HG03060 (cell line): Measurements from ENCODE around the gene BCCIP.

Experiments used
- ATAC-seq: cut with Tn5 transposase; IDR thresholded peaks from one replicate; pipeline ENCODE4 v1.9.1; 2021; ENCODE audit warnings: low read depth, moderate number of reproducible peaks; ENCODE audit not compliant: unreplicated experiment

BCCIP gene

DNA sequence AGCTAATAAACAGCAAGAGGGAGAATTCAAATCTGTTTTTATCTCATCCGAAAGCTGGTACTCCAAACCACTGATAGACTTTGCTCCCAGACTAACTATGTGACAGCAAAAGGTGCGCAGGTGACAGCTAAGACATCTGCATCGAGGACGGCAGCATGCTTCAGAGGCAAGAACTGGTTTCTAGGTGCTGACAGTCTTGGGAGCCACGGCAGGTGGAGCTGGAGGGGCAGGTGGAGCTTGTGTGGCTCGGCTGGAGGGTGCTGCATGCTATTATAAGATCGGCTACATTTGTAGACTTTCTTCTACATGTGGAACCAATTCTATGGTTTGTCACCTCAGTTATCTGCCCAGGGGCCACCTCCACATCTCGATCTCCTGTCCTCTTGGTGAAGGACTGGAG, 25.9 kb upstream of the BCCIP start:
- ATAC-seq: no peak

DNA sequence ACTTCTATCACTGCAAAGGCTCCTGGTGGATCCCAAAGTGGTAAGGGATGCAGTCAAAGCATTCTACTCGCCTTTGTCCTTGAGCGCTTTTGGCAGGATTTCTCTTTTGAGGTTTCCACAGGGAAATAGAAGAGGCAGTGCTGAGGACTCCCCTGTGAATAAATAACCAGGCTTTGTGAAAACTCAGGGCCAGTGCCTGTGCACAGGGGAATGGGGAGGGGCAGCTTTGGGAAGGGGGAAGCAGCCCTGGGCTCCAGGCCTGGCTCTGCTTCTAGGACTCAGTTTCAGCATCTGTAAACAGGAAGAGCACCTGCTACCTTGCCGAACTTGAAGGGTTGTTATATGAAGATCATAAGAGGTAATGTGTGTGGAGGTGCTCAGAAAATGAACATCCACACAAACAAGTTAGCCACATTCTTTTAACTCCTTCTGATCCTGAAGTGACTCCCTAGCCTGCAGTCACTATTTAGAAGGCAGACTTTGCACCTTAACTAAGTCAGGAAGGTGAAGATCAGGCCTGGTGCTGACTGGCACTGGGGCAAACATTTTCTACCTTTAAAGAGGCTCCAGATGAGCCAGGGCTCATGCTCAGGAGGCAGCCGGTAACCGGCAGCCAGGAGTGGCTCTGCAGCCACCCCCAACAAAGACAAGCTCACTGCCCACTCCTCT, 25.2 kb upstream of the BCCIP start:
- no peak for ATAC-seq

DNA sequence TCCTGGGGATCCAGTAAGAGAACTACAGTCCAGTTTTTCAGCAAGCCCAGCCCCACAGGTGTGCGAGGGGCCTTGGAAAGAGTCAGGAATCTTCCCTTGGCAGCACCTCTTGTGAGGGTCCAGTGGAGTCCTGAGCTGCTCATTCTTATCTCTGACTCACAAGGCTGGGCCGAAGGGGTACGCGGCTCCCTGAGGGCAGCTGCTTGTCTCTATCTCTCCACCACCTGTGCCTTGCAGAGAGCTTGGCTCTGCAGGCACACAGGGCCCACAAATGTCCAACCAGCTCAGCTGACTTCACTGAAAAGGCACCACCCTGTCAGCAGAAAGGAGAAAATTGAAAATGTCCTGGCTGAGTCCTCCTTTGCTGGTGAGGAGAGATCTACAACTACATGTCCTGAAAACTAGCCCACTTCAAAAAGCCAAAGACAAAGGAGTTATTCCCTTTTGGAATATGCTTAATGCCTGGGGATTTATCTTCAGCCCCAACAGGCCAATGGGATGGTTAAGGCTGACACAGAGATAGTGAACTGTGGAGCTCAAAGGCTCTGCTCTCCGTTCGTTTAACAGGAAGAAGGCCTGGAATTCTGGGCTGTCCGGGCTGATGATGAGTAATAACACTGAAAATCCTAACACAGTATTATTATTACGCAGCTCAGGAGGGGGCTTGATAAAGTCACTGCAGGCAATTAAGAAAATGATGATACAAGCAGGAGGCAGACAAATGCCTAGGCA, 23.7 kb upstream of the BCCIP start:
- ATAC-seq: no peak

DNA sequence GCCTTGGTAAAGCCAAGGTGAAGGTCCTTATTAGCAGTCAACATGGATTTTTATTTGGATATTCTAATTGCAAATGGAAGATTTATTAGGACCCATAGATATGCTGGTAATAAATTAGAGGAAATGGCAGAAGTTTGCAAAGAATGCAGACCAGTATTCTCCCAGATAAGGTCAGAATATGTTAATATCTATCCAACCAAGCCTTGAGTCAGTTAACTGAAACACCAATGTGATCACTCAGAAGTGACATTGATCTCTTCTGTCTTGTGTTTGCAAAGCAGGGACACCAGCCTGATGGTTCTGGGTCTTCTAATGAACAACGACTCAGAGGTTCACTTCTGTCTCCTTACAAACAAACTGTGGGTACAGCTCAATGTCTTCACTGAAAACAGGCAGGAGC, 21.8 kb upstream of the BCCIP start:
- no peak for ATAC-seq

DNA sequence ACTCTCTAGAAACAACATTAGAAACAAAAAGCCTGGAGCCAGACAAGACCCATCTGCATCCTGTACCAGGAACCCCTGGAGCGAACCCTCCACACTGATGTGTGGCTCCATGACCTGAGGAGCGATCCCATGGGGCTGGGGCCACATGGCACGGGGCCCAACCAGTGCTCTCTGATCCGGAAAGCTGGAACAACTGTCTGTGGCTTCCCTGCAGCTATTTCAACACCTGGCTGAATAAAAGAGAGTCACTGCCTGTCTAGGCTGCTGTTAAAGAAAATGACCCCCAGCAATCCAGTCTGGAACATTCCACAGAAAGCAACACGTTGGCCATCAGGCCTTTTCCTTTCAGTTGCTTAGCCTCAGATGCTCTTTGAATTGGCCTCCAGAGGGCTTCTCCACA, 21.2 kb upstream of the BCCIP start:
- ATAC-seq: no peak

DNA sequence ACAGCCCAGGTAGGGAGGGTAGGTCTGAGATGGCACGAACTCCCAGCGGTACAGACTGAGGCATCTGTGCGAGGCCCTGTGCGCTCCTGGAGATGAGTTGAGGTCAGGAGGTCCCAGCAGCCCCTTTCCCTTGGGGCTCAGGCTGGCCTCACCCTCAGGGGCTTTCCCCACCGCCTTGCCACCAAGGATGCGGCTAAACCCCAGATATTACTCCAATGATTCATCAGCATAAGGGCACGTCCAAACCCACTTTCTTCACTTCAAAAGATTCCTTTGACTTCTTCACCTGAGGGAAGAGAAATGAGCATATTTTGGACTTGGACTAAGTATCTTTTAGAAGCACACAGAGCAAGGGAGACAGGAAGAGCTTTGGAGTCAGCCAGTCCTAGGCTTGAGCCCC, 20.6 kb upstream of the BCCIP start:
- no peak for ATAC-seq

DNA sequence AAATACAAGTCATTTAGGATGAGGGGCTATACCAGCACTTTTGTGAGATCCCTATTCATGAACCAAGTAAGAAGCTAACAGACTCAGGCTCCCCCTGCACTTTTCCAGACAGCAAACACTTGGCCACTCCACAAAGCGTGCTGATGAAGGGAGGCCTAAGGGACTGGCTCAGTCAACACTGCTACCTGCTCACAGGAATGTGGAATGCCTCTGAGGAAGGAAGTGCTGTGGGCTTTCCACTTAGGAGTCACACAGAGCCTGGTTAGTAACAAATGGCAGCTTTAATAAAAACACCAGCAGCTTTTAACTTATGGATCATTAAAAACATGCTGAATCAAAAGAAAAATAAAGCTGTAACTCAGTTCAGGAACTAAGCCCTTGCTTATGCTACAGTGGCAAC, 15.3 kb upstream of the BCCIP start:
- no peak for ATAC-seq

DNA sequence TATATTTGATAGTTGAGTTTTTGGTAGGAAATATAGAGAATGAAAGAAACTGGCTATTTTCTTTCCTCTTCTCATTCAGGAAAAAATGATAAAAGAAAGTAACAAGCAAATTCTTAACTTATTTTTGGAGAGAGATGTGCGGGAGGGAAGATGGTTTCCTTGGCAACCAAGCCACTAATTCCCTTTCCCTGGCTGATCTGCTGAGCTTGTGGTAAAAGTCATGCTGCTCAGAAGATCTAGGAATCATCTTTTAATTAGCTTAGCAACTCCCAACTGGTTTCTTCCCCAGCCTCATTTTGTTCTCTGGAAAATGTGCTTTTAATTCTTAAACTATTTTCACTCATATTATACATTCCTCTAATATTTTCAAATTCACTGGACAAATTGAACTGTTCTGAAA, 12.1 kb upstream of the BCCIP start:
- no peak for ATAC-seq

DNA sequence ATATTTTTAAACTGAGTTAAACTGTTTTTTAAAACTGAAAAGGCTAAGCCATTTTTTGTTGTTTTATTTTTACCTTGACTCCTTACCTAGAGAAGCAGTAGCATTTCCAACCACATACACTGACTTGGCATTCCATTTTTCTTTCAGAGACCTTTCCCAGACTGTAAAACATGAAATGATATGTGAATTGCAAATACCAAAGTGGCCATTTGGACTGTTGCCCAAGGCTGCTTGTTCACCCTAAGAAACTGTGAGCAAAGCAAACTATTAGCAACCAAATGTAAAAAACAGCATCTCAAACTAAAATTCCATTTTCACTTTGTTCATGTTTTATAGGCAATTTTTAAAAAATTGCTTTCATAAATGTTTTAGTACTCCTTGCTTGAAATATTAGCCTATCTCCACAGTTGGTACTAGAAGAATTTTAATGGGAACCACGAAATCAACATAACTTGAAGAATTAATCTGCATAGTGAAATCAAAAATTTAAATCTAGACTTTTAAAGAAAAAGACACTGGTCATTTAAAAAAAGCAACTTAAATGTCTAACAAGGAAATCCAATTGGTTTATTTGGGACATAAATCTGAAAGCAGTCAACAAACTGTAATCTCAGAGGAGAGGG, 11.1 kb upstream of the BCCIP start:
- ATAC-seq: no peak

DNA sequence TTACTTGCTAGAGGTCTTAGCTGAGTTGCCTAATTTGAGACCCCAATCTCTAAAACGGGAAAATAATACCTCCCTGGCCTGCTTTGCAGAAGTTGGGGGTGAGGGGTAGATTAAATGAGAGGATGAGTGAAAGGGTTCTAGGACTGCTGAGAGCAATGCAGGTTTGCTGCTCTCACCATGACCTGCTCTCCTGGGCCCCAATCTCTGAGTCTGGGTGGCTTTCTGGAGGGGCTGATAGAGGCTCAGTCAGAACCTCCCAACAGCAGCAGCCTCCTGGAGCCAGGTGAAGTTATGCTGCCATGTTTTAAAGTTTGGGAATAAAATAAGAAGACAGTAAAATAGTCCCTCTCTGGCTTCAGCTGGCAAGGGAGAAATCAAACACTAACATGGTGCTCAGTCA, 7.6 kb upstream of the BCCIP start:
- ATAC-seq: no peak

DNA sequence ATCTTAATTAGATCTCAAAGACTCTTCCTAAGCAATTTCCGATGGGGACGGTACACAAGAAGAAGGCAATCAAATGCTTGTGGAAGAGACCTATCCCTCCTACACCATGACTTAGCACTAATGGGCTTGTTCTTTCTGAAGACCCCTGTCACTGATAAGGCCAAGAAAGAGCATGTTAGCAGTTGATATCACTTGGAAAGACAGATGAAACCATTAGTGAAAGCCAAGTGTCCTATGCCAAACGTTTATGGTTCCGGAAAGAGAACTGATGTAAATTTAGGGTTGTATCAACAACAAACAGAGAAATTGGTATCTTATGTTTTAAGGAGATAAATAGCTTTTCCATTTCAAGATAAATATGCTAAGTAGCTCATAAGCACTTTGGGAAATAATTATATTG, 6.8 kb upstream of the BCCIP start:
- ATAC-seq: no peak

DNA sequence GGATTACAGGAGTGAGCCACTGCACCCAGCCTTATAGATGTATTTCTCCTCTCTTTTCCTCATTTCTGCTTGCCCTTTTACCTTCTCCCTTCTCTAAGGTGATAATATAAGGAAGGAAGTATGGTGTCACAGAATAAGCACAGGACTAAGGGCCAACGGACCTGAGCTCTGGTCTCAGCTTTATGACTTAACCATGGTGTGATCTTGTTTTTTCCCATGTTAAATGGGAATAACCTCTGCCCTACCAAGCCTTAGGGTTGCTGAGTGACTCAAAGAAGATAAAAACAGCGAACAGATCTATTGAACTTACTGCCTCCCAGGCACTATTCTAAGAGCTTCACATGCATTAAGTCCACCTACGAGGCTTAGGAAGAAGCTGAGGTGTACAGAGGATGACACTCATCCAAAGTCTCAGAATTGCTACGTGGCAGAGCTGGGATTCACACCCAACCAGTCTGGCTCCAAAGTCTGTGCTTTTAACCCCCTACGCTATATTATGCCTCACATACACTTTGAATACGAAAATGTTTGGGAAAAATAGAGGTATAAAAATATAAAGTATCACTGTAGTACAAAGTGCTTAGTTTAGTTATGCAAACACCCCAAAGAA, 5.9 kb upstream of the BCCIP start:
- no peak for ATAC-seq

DNA sequence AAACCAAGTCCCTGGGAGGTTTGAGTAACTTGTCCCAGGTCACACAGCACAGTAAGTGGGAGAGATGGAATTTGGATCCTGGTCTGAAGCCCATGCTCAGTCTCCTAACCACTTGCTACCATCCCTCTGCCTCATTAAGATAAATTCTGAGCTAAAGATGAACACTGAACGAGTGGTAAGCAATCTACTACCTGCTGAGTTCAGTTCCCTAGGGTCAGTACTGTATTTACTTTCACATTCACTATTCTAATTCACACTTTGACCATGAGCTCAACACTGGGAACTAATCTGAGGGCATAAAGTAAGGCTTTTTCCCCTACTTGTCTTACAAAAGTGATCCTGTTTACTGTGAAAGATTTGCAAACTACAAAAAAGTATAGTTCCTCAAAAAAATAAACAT, 2.6 kb upstream of the BCCIP start:
- ATAC-seq: peak; percentile 63

DNA sequence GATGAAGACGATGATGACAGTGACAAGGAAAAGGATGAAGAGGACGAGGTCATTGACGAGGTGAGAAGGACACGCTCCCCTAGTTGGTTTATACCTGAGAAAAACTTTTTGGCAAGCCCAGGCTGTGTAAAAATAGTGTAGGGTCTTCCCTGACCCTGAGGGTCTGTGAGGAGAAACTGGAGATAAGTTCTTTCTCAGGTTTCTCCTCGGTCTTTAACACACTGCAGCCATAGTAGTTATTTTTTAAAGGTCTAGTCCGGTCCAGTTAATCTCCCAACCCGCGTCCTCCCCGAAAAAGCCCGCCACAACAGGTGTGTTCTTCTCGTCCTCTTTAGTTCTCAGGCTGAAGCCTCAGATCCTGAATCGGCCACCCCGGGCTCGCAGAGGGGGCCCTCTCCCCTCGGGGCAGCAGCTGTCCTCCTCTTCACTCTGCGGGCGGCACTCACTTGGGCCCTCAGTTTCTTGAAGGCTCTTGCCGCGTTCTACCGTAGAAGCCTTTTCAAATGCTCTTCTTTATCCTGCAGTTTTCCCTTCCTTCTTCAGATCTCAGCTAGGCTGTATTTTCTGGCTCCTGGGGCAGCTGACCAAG, 411 bp downstream of the BCCIP start:
- no peak for ATAC-seq

DNA sequence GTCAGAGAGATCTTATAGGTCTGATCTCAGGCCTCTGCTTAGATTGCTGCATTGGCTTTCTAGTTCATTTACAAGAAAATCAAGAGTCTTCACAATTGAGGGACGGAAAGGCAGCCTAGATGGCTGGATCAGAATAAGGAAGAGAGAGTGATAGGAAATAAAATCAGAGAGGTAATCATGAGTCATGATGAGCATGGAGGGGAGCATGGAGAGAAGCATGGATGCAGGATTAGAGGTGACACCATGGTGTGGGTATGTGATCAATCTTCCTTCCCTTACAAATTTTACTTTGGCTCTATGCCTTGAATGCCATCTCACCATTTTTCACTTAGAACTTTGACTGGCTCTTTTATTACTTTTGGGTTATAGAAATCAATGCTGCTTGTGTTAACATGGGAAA, 1.4 kb downstream of the BCCIP start:
- no peak for ATAC-seq

DNA sequence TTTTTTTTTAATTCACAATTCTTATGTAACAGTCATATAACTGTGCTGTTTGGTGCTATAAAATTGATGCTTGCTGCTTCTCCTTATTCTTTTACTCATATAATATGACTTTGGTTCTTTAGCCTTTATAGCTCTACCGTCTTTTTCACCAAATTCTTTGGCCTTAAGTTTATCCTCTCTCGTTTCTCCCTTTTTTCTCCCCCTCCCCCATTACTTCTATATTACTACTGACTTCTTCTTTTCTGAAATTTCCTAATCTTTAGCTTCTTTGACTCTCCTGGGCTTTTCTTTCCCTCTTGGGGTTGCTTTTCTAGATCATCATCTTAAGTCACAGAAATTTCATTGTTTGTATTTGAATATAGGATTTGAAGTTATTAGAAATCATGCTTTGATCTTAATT, 3.8 kb downstream of the BCCIP start:
- ATAC-seq: no peak

DNA sequence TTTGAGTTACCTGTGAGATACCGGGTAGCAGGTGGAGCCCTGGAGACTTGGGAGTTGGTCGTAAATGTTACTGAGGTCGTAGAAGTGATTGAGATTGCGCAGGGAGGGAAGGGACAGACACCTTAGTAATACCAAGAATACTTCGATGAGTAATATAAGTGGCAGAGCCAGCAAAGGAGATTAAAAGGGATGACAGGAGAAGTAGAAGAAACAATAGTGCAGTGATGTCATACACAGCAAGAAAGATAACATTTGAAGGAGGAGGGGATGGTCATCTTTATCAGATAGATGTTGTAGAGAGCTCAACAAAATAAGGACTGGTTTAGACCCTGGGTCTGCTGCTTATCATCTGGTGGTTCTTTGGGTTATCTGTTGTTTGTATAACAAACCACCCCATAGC, 5.0 kb downstream of the BCCIP start:
- no peak for ATAC-seq

DNA sequence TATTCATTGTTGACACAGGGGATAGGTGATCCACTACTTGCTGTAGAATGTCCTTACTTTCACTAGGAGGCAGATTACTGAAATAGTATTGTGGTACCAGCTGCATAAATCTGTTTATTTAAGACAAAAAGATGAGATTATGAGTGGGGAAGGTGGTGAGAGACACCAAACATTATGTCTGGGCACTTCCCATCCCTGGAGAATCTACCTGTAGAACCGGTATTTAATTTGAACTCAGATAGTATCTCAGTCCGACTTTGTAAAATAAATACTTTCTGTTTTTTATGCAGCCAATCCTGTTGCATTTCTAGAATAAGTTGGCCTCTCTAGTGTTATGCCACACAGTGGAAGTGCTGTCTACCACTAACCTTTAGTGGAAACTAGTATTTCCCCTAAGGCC, 13.4 kb downstream of the BCCIP start:
- ATAC-seq: no peak

DNA sequence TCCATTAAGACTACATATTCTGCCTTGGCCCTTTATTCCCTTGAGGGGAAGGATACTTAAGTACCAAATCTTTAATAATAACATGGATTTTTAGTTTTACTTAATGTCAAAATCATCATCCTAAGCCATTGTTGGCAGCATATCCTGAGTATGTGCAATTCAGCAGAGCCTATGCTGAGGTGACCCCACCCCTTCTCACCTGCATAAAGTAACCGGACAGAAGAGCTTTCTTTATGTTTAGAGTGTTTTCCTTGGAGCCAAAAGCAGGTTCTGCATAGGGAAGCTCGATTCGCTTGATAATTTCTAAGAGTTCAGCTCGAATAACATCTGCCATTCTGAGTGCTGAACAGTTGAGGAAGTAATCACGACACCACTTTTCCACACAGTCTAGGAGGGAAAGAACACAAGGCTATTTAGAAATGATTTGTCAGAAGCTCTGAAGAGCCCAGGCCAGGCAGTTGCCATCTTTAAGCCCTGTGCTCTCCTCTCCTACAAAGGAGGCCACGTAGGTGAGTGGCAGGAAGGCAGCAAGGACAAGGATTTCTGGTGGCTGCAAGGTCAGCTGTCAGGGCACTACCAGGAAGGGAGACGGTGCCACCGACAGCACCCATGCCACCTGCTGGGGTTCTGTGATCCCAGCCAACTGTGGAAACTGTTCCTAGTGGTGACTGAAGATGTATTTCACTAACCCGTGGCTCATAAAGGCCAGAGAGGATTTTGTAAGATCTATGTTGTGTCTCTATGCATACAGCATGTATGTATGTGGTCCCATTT, 15.6 kb downstream of the BCCIP start:
- ATAC-seq: no peak

DNA sequence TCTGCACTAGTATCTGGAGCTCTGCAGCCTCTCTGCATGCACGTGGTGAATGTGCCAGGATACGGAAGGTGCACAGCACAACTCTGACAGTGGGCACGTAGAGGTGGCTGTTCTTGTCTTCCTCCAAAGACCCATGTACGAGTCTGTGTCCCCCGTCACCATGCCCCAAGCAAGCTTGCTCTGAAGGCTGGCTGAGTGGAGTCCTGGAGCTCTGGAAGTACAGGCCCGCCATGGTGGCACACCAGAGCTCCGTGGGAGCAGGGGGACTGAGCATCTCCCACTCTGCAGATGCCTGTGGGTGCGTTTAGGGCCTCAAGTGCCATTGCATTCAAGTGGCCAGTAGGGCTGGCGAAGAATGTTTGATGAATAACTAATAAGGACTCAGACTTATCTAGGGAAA, 17.1 kb downstream of the BCCIP start:
- no peak for ATAC-seq

DNA sequence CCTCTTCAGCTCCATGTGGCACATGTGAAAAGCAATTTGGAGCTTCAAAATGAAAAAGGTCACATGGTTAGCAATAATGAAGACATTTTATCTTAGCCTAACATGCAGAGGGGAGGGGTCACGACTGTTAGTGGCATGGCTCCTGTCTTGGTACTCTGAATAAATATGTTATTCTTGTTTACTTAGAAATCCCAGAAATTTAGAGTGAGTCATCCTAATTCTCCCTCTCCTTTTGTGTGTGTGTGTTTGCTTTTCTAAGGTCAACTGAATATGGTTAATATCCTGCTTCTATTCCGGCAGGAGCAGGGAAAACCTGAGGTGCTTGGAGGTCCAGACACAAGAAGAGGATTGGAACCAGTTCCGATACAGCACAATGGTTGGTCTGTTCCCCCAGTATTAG, 17.6 kb downstream of the BCCIP start:
- no peak for ATAC-seq
